NCI-H1417 treated with DMSO at 0.1 percent for 48 hours (cell line): Measurements from ENCODE around the gene C5orf15.
"Not testable (repeated sequence)": the region's sequence is repeated elsewhere in the genome, so short reads cannot be mapped to it uniquely, and the experiment has no call there.

Experiments
- DNase-seq: peaks from one replicate; lab custom pipeline; 2025; lab: John Stamatoyannopoulos, UW

The C5orf15 gene

DNA sequence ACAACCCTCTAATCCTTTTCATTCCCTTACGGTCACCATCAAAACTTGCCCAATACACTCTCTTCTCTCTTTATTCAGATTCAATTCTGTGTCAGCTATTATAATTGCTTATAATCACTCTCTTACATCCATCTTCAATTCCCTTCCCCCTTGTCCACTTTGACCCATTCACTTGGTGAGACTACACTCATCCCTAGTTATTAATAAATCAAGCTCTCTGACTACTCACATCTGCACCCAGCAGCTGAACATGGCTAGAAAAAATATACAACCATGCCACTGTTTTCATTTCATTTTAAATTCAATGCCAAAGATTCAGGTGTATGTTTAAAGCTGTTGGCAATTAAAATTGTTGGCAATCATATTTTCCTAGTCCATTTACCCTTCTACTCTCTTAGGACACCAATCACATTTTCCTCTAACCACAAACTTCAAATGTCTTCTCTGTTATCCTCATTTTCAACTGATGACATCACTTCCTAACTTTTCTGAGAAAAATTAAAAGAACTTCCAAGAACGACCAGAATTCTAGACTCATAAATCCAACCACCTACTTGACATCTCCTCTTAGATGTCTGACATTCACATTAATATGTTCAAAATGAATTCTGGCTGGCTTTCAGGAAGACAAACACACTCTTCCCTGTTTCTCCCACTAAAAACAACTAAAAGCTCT lies 5.5 kb downstream of the C5orf15 start:
- no peak for DNase-seq

DNA sequence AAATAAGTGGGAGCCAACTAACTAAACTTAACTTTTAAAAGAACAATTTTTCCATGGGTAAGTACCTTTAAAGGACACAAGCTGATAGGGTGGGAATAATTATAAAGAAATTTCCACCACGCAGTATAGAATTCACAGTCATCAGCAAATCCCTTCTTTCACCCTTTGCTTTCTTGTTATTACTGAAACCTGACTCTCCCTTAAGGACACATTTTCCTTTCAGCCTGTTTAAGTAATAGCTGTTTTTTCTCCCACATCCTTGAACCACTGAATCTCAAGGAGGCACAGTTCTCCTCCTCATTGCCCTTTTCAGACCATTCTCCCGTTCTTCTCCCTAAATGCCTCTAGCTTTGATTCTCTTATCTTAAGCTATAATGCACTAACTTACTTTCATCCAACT lies 6.3 kb downstream of the C5orf15 start:
- DNase-seq, result no peak

DNA sequence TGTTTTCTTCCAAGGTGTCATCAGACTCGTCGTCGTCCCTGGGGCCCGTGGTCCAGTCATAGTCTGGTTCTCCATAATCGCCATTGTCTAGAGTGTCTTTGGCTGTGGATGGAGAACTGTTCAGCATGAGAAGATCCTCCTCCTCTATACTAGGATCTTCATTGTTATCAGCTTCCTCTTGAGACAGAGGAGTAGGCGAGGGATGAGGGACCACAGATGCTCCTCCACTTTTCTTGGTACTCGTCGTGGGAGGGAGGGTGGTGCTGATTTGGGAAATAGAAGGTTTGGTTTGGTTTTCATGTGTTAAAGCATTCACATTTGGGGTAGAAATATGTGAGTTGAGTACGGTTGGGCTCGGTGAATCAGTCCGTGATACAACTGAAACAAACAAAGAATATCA lies 8.8 kb downstream of the C5orf15 start:
- no peak for DNase-seq

DNA sequence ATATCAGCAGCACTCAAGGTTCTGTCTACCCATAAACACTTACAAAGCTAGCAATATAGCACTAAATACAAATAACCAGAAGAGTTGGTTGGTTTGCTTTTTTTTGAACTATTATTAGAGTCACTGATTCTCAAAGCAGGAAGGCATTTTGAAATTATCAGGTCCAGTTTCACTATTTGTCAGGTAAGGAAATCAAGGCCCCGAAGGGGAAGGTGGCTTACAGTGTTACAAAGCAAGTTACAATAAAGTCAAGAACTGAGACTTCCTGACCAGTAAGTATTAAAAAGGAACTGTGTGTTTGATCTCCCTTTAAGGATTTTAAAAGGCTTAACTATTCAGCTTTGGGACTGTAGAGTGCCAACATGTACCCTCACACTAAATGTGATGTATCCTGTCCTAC lies 10.8 kb downstream of the C5orf15 start:
- no peak for DNase-seq

DNA sequence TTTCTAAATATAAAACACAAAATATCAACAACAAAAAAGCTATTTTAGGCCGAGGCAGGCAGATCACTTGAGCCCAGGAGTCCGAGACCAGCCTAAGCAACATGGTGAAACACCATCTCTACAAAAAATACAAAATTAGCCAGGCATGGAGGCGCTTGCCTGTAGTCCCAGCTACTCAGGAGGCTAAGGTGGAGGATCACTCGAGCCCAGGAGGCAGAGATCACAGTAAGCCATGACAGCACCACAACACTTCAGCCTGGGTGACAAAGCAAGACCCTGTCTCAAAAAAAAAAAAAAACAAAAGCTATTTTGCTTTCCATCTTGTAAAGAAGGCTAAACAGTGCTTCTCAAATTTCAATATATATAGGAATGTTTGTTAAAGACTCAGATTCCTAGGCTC lies 11.3 kb downstream of the C5orf15 start:
- DNase-seq, result no peak

DNA sequence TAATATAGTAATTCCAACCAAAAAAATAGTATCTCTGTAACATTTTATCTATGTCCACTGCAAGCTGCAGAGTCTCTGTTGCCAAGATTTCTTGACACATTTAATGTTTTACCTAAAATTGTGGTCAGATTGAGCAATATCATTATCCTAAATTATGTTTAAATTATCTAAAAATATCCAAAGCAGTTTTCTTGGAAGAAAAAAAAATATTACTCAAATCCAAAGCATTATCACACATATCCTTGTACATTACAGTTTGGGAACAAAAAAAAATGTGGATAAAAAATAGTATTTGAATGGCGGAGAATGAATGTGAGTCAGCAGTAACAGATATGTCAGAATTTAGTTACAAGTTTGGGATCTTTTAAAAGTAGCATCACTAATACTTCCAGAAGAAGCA lies 12.2 kb downstream of the C5orf15 start:
- not testable (repeated sequence) for DNase-seq

DNA sequence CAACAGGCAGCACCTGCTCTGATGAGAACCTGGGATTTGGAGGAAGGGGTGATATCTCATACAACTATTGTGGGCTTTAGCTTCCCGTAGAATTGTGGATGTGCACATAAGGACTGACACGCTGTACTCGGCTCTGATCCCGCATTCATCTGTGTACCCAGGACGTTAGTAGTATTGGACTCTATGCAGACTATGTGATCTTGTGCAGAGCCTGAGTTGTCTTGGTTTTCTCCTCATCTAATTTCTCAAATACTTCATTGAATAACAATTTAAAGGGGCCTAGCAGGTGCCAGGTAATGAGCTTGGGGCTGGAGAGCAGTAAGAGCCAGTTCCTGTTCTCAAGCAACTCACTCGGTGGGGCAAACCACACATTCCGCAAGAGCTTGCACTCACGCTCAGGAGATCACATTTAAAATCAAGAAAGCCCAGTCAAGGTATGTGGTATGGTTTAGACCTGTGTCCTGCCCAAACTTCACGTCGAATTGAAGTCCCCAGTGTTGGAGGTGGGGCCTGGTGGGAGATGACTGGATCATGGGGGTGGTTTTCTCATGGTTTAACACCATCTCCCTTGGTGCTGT lies 14.8 kb downstream of the C5orf15 start:
- DNase-seq, result no peak

DNA sequence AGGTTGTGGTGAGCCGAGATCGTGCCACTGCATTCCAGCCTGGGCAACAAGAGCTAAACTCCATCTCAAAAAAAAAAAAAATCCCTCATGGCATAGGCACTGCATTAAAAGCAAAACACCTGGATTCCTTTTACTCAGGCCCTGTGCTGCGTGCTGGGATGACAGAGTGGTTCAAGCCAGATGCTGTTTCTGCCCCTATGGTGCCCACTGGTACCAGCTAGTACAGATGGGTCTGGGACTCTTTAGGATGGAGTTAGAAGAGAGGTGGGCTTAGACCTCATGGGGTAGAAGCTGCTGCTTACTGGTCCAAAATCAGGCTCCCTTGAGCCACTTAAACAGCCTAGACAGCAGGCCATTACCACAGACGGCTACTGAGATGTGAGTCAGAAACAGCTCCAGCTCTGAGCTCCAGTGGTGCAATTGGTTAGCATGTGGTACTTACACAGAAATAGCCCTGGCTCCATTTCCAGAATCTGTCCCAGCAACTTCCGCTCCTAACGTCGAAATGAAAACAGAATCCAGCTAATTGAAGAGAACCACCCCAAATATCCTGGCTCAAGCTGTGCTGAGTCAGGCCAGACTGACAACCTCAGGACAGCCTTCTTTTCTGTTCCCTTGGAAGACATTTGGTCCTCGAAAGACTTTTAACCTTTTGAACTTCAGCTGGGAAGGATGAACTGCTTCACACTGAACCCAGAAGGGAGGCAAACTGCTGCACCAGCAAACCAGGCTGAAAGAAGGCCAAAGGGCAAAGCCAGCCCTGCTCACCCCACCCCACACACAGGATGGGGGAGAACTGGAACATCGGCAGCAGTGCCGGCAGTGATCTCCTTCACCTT lies 15.5 kb downstream of the C5orf15 start:
- DNase-seq, result no peak

DNA sequence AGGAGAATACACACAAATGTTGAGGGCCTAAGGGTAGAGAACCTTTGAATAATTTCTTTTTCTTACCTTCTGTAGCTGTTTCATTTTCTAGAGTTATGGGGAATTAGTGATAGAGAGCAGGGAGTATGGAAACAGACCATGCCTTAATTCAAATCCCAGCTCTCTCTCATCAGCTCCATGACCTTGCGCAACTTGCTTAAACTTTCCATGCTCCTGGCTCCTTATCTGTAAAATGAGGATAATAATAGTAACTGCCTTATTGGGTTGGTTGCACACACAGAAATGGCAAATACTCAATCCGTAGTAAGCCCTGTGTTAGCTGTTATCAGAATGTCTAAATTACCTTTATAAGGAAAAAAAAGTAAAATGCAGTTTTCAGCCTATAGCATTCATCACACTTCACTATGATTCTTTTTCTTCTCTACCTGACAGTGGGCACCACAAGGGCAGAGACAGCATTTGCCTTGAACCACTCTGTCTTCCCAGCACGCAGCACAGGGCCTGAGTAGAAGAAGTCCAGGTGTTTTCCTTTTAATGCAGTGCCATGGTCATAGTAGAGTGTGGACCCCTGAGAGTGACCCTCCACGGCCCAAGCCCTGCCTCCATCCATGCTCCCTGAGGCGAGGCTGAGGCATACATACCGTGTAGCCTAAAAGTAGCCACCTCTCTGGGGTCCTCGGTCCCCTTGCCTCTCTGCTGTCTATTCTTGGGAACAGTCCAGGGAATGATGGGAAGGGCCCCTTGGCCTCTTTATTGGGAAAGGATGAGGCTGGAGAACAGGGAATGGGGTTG lies 17.4 kb downstream of the C5orf15 start:
- no peak for DNase-seq

DNA sequence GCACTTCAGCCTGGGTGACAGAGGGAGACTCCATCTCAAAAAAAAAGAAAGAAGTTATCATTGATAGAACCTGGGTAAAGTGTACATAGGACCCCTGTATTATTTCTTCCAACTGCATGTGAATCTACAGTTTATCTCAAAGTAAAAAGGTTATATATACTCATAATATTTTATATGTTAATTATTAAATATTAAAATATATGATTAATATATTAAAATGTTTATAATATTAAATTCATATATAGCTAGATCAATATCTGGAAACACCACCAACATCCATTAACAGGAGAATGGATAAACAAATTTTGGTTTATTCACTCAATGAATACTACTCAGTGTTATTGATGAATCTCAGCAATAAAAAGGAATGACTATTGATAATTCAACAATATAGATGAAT lies 19.7 kb downstream of the C5orf15 start:
- DNase-seq, result no peak

DNA sequence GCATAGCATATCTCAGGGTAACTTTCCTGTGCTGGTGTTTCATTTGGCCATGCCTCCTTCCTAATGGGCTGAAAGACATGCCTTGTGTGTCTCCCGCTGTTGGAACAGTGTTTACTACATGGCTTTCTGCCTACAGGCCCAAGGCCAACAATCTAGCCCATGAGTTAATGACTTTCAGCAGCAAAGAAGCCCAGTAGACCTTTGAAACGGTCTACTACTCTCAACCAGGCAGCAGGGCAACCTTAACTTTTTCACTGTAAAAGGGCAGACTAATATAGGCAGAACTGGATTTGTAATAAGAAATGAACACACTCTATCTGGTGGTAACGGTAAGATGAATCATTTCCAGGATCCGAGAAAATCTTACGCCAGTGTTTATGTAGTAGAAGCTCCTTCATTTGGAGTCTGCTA lies 21.0 kb downstream of the C5orf15 start:
- DNase-seq, result no peak

DNA sequence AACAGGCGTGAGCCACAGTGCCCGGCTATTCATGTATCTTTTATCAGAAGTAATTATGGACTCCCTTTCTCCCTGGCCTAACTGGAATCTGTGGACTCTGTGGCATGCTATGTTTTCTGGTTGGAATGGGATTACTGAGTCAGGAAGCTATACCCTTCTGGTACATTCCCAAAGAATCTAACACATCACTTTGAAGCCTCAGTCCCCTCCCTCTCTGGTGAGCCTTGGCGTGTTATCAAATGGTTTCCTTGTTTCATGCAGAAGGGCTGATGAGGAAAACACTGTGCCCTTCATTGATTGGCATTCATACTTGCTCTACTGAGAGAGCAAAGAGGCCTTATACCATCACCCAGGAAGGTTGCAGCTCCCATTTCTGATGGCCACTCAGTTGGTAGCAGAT lies 22.9 kb downstream of the C5orf15 start:
- no peak for DNase-seq

DNA sequence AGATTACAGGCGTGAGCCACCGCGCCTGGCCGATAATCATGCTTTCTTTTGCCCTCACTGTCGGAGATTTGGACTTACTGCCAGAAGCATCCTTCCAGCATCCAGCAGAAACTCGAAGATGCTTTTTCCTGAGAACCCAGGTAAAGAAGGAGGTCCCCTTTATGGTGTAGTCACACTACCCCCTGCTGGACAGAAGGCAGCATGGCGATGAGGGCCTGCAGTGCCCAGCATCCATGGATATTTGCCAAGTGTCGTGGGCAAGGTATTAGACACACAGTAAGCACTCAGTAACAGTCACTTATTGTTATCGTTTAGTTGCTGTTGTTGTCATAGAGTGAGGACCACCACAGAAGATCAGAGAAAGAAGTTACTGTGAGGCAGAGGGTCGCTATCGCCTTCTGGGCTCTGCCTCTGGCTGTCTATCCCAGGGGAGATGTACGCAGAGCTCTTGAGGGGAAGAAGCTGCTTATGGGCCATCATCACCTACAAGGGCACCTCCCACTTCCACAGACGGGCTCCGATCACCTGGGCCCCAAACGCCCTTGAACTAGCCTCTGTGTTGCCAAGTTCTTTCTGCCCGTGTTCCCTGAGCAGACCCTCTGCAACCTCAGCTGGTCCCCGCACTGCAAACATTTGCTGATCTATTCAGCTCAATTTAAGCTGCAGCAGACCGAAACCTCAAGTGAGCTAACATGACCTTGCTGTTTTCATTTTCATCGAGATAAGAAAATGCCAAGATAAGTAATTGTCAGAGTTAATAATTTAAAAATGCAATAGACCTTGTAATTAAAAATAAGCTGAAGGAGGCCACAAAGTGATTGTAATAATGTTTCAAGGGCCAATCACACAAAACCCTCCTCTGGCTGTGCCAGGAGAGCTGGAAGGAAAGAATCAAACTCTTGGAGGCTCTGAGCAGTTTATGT lies 23.9 kb downstream of the C5orf15 start:
- DNase-seq, result peak; percentile 22

DNA sequence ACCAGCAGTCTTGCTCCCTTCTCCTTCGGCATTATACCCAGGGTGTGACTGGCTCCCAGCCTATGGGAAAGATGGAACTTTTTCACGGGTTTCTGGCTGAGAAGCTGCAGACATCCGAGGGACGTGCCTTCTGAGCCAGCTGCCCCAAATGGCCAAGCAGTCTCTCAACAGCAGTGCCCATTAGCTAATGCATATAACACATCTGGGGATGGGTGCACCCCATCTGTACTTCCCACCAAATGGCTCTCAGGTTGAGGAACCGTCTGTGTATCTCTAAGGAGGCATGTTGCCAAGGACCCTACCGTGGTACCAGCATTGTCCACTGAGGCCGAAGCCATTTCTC lies 25.0 kb downstream of the C5orf15 start:
- DNase-seq, result no peak

DNA sequence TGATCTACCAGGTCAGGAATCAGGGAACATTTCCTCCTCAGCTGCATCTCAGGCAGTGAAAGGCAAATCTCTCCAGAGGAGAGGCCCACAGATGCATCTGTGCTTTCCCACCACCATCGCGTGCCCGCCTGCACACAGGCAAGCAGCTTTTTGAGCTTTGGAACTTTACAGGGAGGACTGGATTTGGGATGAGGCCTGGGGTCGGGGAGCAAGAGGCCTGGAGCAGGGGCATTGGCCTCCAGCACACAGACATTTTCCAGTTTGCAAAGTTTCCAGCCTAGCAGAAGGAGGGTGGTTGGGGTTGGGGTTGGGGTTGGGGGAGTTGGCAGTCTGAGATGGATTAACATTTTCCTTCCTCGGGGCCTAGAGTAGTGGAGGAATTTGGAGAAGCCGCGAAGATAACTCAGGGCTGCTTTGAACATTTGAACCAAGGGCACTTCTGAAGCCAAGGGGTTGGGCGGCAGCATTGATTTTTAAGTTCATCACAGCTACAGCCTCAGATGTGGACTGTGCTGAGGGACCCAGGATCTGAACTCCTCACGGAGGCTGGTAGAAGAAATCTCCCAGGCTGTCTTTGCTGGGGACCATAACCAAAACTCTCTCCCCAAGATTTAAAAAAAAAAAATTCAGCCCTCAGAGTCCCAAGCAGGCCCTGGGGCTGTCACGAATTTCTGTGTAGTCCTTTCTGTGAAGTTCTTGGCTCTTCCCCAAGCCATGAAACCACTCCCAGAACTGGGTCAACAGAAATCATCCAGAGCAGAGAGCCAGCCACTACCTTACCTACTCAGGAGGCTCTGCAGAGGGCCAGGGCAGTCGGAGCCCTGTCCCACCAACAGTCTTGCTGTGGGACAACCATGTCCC lies 25.6 kb downstream of the C5orf15 start:
- DNase-seq, result no peak

DNA sequence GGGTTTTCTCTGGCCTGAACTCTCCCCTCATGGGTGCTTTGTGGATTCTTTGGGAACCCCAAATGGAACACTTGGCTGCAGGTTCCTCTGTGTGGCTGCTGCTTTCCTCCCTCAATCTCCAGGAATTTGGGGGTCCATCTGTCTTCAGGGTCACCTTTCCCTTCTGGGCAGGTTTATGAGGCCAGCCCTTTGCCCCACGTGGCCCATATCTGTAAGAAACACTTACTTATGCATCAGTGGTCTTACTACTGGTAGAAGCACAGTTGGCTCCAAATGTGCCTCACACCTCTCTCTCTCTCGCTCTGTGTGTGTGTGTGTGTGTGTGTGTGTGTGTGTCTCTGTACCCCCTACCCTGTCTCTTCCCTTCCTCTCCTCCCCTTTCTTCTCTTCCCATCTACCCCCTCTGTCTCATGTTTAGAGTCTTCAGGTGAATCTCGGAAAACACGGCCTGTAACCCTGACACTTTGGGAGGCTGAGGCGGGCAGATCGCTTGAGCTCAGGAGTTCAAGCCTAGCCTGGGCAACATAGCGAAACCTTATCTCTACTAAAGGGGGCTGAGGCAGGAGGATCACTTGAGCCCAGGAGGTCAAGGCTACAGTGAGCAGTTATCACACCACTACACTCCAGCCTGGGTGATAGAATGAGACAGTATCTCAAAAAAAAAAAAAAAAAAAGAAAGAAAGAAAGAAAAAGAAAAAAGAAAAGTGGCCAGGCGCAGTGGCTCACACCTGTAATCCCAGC lies 26.8 kb downstream of the C5orf15 start:
- DNase-seq, result no peak

DNA sequence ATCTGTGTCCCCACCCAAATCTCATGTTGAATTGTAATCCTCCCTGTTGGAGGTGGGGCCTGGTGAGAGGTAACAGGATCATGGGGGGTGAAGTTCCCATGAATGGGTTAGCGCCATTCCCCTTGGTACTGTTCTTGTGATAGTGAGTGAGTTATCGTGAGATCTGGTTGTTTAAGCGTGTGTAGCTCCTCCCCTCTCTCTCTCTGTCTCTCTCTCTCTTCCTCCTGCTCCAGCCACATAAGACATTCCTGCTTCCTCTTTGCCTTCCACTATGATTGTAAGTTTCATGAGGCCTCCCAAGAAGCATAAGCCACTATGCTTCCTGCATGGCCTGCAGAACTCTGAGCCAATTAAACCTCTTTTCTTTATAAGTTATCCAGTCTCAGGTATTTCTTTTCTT lies 28.8 kb downstream of the C5orf15 start:
- no peak for DNase-seq

DNA sequence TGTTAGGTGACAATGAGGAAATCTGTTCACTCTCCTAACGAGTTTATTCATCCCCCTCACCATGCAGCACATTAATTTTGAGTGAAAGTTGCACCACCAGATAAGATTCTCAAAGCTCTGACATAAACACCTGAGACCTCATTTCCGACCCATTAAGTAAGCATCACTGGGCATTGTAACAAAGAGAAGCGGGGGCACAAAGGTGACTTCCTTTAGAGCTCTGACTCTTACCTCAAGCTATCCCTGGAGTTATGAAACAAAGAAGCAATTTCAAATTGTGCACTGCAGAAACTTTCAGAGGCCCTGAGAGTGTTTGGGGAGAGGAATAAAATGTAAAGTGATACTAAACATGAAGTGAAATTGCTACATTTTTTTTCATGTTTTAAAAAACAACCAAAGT lies 29.5 kb downstream of the C5orf15 start:
- DNase-seq, result no peak

DNA sequence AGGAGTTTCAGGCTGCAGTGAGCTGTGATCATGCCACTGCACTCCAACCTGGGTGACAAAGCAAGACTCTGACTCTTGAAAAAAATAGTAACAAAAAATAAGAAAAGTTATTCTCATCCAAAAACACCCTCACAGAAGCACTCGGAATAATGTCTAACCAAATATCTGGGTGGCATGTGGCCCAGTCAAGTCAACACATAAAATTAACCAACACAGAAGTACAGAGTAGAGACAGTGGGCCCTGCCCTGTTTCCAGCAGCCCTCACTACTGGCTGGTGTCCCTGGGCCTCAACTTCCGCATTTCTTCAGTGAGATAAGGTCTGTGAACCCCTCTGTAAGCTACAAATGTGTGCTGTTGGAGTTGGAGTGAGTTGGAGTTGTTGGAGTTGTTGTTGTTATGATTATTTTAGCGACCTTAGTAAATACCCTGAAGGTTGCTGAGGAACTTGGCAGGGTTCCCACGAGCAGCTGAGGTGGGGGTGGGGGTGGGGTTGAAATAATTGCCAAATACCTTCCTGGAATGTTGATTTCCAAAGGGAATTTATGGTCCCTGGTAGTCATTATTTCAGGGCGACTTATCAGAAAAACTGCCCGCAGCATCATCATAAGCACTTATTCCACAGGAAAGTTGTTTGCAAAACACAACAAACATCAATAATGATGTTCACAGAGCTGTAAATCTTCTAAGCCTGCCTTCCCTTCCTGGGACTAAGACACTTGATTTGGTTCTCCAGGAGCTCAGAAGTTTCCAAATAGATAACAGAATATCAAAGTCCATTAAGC lies 30.2 kb downstream of the C5orf15 start:
- no peak for DNase-seq
